T1000 (cell line): Measurements from ENCODE around the gene GSTA5.
"Not testable (repeated sequence)": the region's sequence is repeated elsewhere in the genome, so short reads cannot be mapped to it uniquely, and the experiment has no call there.

Experiments
- DNase-seq: peaks from one replicate; lab custom pipeline; 2025; ENCODE audit warnings: mixed read lengths; lab: John Stamatoyannopoulos, UW

GSTA5 gene

GRCh38 chr6:52840763-52841585 lies at the start of gene GSTA5:
TSS of gene GSTA5 (minus strand) at chr6:52840813.
- DNase-seq, result no peak

- no peak for DNase-seq
Observed at GRCh38 chr6:52890018-52890417, 49.4 kb upstream of the GSTA5 start.

- no peak for DNase-seq
Observed at GRCh38 chr6:52887910-52888524, 47.4 kb upstream of the GSTA5 start.

- peak; percentile 74 for DNase-seq
Observed at GRCh38 chr6:52881996-52882841, 41.6 kb upstream of the GSTA5 start.

GRCh38 chr6:52881662-52881995 lies 41.0 kb upstream of the GSTA5 start:
- no peak for DNase-seq

- DNase-seq, result no peak
Observed at GRCh38 chr6:52877786-52878185, 37.2 kb upstream of the GSTA5 start.

- no peak for DNase-seq
Observed at GRCh38 chr6:52877168-52877567, 36.6 kb upstream of the GSTA5 start.

GRCh38 chr6:52876056-52876787 lies 35.6 kb upstream of the GSTA5 start:
- DNase-seq, result no peak

- DNase-seq, result no peak
Observed at GRCh38 chr6:52872031-52872430, 31.4 kb upstream of the GSTA5 start.

GRCh38 chr6:52871621-52872020 lies 31.0 kb upstream of the GSTA5 start:
- DNase-seq, result no peak

- DNase-seq, result not testable (repeated sequence)
Observed at GRCh38 chr6:52870335-52871091, 29.9 kb upstream of the GSTA5 start.

- DNase-seq, result not testable (repeated sequence)
Observed at GRCh38 chr6:52868899-52869298, 28.3 kb upstream of the GSTA5 start.

- DNase-seq, result no peak
Observed at GRCh38 chr6:52868240-52868639, 27.6 kb upstream of the GSTA5 start.

- DNase-seq, result not testable (repeated sequence)
Observed at GRCh38 chr6:52861151-52861550, 20.5 kb upstream of the GSTA5 start.

GRCh38 chr6:52858416-52858815 lies 17.8 kb upstream of the GSTA5 start:
- no peak for DNase-seq

GRCh38 chr6:52856137-52856536 lies 15.5 kb upstream of the GSTA5 start:
- DNase-seq, result peak; percentile 56

- no peak for DNase-seq
Observed at GRCh38 chr6:52849137-52849536, 8.5 kb upstream of the GSTA5 start.

- no peak for DNase-seq
Observed at GRCh38 chr6:52846002-52846401, 5.4 kb upstream of the GSTA5 start.

GRCh38 chr6:52843605-52844004 lies 3.0 kb upstream of the GSTA5 start:
- DNase-seq, result no peak

- peak; percentile 60 for DNase-seq
Observed at GRCh38 chr6:52839124-52840055, 1.2 kb downstream of the GSTA5 start.
